ENCODE data around the gene CACNA2D1.

The CACNA2D1 gene

GRCh38 chr7:82085116-82085515 is 358.5 kb downstream of the CACNA2D1 start:
- FAIRE-seq: no peak

DNA sequence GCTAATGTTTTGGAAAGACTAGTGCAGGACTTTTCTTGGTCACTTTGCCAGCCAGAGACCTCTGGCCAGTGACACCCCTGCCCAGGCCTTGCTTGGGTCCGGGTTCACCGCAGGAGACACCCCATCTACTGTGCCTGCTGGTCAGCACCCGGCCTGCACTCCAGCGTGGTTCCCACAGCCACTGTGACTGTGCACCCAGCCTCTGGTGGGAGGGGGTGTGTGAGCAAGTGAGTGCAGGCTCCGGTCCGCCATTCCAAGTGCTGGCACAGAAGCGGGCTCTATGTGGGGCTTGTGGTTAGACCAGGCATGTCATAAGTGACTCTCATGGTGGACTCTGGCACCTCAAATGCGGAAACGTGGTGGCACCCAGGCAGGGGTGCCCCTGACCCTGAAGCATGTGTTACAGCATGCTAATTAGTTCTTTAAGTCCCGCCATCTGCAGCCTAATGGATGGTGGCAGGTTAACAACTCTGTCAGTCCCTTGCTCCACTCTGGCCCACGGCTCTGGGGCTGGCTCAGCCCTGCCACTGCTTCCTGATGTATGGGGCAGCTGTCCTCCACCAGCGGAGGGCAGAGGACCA is 361.8 kb downstream of the CACNA2D1 start:
- no peak for FAIRE-seq

- FAIRE-seq: no peak
Measured at GRCh38 chr7:82080254-82080927, 363.2 kb downstream of the CACNA2D1 start.

DNA sequence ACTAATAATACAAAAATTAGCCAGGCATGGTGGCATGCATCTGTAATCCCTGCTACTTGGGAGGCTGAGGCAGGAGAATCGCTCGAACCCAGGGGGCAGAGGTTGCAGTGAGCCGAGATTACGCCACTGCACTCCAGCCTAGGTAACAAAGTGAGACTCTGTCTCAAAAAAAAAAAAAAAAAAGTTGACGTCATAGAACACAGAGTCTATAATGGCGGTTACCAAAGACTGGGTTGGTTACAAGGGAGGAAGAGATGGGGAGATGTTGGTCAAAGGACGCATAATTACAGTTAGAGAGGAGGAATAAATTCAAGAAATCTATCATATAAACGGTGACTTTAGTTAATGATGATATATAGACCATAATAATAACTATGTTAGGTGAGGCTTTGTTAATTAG is 364.1 kb downstream of the CACNA2D1 start:
- FAIRE-seq: no peak

DNA sequence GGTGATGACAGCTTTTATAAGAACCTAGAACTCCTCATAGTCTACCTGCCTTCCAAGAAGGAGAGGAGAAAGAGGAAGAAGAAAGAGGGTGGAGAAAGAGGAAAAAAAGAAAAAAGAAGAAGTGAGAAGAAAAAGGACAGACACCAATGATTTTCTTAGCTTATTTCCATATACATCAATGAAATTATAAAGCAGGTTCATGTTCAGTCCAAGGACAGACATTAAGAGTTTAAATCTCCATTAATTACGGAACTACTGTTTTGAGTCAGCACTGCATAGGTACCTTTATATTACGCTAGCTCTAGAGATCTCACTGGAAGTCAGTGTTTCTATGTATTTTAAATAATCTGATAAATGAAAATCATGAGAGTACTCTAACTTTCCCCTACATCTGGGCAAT is 364.8 kb downstream of the CACNA2D1 start:
- FAIRE-seq: no peak

GRCh38 chr7:82071468-82071867 is 372.1 kb downstream of the CACNA2D1 start:
- no peak for FAIRE-seq

GRCh38 chr7:82067628-82068264 is 375.8 kb downstream of the CACNA2D1 start:
- FAIRE-seq: no peak

GRCh38 chr7:82057476-82057875 is 386.1 kb downstream of the CACNA2D1 start:
- FAIRE-seq: no peak

GRCh38 chr7:82056282-82056681 is 387.3 kb downstream of the CACNA2D1 start:
- FAIRE-seq: no peak

GRCh38 chr7:82054544-82054943 is 389.0 kb downstream of the CACNA2D1 start:
- FAIRE-seq: no peak

DNA sequence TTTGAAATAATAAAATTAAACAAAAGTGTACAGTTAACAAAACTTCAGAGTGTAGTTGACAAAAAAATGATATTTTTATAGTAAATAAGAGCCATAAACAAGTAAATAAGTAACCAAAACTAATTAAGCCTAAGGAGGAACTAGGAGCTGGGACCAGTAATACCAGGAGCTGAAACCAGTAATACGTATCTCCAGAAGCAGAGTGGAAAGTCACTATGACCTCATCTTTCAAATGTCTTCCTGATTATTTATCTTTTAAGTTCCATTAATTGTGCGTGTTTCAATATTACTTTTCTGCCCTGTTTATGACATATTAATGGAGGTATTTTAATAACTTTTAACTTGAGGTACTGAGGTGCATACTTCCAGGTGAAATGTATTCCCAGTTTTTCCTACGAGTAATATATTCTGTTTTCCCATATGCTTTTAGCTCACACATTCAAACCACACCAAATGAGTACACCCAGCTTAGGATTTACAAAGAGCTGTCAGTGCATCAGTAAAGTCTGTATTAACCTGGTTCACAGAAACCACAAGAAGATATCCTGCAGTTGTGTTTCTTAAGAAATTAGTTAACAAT is 390.0 kb downstream of the CACNA2D1 start:
- no peak for FAIRE-seq

GRCh38 chr7:82051601-82052000 is 392.0 kb downstream of the CACNA2D1 start:
- FAIRE-seq: no peak

DNA sequence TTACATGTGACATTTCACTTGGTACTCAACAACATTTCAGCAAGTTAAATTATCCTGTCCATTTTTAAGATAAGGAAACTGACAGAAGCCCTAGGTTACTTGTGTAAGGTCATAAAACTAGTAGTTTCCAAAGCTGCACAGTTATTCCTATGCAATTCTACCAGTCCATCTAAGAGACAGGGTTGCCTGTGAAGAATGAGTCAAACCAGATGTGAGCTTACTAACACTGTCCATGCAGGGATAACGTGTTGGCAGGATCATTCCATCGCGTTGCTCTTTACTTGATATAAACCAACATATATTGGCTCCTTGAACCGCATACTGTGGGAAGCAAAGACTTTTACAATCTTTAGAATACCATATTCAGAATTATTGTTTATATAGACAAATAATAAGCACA is 392.8 kb downstream of the CACNA2D1 start:
- FAIRE-seq: no peak

GRCh38 chr7:82049891-82050533 is 393.6 kb downstream of the CACNA2D1 start:
- FAIRE-seq: no peak

- no peak for FAIRE-seq
Measured at GRCh38 chr7:82049442-82049841, 394.1 kb downstream of the CACNA2D1 start.

GRCh38 chr7:82044497-82045080 is 399.0 kb downstream of the CACNA2D1 start:
- peak; percentile 72 for FAIRE-seq

- no peak for FAIRE-seq
Measured at GRCh38 chr7:82039621-82040020, 404.0 kb downstream of the CACNA2D1 start.

DNA sequence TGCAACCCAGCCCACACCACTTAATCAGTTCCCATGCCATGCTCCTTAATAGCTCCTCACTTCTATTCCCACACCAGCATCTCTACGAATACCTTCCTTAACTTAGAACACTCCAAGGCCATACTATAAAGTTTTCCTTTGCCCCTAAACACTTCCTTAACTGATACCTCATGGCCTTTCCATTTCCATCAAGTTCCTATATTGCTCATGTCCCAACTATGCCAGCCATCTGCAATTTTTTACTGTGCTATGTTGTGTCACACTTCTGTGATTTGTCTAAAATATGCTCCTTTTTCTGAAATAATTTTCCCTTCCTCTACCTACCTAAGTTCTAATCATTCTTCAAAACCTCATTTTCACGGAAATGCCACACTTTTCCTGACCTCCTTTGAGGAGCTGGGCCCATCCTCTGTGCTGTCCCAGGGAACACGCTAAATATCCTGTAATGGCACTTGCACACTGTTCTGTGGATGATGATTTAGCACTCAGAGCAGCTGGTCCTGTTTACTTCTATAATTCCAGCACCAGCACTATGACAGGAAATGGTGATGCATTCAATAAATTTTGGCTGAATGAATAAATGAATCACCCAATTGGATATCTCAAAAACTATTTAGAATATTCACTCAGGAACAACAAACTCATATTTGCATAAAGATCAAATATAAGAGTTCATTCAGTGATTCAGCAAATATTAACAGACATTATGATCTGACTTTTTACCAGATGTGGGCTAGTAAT is 407.3 kb downstream of the CACNA2D1 start:
- FAIRE-seq: no peak

DNA sequence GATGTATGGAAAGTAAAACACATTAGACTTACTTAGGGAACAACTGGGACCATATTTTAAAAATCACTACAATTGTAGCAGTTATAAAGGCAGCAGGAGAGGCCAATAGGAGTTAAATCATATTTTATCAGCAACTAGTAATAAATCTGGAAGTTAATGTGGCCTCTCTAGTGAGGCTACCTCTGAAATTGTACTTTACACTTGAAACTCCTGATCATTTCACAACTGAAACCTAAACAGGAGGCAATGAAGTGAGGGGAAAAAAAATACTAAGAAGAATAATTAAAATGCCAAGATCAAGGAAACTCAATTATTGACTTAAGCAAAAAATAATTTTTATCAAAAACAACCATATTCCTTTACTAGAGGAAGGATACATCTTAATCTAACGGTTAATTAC is 408.1 kb downstream of the CACNA2D1 start:
- no peak for FAIRE-seq

DNA sequence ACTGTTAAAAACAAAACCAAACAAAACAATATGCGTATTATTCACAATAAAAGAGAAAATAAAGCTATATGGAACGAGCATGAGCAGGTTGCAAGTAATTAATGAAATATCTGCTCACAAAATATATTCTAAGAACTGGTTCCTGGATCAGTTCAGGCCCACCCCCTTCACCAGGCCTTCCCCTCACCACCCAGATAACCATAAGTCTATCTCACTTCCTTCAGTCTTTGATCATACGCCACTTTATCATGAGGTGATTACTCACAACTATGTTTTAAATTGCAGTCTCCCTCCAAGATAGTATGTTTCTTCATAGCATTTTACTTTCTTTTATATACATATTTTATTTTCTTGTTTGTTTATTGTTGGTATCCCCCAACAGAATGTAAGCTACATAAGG is 410.7 kb downstream of the CACNA2D1 start:
- FAIRE-seq: no peak

GRCh38 chr7:82029236-82029913 is 414.2 kb downstream of the CACNA2D1 start:
- FAIRE-seq: no peak

DNA sequence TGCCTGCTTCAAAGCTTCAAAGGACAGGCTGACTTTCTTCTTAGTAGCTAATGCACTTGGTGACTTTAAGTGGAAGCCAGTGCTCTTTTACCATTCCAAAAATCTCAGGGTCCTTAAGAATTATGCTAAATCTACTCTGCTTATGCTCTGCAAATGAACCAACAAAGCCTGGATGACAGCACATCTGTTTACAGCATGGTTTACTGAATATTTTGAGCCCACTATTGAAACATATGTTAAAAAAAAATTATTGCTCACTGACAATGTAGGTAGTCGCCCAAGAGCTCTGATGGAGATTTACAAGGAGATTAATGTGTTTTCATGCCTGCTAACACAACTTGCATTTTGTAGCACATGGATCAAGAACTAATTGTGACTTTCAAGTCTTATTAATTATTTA is 415.5 kb downstream of the CACNA2D1 start:
- FAIRE-seq: no peak
